HG03378 (cell line): ENCODE results near the gene HYDIN.
"Not testable (repeated sequence)": the region's sequence is repeated elsewhere in the genome, so short reads cannot be mapped to it uniquely, and the experiment has no call there.

ENCODE experiments used
- ATAC-seq: cut with Tn5 transposase; IDR thresholded peaks from one replicate; pipeline ENCODE4 v1.9.1; 2021; ENCODE audit warnings: mild to moderate bottlenecking, moderate library complexity; ENCODE audit not compliant: unreplicated experiment

Gene HYDIN

DNA sequence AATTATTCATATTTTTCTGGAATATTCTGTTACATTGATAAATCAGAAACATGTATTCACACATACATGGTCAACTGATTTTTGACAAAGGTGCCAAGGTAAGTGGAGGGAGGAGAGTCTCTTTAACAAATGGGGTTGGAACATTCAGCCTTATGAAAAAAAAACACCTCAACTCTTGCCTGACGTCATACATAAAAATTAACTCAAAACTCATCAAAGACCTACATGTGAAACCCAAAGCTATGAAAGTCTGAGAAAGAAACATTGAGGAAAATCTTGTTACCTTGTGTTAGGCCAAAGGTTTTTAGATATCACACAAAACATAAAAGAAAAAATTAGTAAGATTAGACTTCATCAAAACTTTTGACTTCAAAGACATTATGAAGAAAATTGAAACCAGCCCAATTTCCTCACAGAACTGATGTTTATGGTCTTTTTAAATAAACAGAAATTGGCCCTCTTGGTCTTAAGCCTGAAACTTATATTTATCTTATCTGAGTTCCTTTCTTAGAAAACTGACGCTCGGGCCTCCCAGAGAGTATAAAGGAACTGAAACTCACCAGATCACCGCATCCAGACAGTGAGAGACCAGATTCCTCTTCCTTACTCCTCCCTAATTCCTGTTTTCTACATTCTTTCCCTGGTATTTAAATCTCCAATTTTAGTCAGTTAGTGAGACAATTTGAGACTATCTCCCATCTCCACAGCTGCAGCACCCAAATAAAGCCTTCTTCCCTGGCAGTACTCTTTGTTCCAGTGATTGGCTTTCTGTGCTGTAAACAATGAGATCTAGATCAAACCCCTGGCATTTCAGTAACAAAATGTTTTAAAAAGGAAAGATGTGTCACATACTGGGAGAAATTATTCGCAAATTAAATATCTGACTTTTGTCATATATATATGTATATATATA lies 4.0 kb downstream of the HYDIN start:
- no peak for ATAC-seq

DNA sequence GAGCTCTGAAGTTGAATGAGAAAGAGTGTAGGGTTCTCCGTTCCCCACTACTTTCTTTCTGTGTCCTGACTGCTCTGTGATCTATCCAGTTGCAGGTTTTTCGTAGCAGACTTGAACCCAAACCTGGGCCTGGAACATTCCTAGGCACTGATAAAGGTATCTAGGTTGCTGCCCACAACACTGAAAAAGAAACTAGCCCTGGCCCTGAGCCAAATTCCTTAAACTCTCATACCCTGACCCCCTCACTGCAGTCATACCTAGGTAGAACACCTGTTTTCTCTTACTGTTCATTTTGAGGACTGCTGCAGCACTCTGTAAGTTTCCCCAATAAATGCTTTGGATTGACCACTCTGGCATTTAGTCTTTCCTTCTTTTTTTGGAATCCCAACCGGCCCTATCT lies 5.4 kb downstream of the HYDIN start:
- ATAC-seq = no peak

DNA sequence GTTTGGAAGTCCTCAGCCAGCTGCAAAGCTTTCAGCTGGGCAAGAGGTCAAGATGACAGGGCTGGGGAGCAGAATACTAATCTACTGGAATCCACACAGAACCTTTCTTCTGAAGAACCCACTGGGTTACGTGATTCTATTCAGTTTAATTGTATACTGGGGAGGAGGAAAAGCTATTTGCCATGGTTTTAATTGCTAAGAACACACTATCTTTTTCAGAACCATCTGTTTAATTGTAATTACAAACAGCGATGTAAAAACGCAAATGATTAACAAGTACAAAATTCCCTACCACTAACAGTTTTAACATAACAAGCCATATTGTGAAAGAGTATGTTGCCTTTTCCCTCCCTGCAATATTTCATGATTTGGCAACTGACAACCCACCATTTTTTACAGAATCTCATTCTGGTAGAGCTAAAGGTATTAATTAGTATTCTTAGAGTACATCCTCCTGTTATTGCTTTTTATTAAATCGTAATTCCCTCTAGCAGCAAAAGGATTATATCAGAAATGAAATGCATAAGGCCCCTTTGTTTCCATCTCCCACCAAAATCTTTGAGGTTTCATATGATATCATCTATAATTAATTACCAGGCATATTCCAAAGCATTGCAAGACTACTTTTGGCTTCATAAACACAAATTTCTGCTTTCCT lies 12.1 kb downstream of the HYDIN start:
- no peak for ATAC-seq

DNA sequence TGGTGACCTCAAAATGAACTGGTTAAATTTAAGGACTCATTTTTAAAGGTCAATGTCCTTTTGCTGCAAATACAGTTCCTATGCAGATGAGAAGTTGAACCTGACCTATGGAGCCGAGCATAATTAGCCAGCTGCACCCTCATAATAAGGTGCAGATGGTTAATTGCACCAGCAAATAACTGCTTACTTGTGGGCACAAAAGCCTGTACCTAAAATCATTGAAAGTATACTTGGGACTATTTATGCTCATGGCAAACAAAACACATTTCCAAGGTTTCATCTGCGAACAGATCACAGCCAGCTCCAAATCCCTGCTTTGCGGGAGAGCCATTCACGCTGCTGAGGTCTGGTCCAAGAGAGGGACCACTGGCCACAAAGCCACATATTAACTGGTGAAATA lies 13.0 kb downstream of the HYDIN start:
- ATAC-seq = no peak

DNA sequence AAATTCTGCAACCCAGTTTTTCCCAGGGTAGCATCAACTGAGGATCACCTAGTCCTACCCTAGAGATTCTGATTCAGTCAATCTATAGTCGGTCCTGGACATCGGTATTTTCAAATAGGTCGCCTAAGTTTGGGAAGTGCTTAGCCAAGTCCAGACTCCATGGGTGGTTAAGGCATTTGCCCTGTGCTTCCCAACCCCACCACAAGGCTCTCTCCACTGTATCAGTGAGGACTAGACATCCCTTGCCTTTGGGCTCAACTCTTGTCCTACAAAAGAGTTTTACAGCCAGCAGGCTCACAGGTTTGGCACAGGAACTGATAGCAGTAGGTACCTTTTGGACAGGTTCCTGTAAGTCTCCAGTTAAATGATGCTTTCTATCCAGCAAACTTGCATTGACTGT lies 13.8 kb downstream of the HYDIN start:
- ATAC-seq = no peak

DNA sequence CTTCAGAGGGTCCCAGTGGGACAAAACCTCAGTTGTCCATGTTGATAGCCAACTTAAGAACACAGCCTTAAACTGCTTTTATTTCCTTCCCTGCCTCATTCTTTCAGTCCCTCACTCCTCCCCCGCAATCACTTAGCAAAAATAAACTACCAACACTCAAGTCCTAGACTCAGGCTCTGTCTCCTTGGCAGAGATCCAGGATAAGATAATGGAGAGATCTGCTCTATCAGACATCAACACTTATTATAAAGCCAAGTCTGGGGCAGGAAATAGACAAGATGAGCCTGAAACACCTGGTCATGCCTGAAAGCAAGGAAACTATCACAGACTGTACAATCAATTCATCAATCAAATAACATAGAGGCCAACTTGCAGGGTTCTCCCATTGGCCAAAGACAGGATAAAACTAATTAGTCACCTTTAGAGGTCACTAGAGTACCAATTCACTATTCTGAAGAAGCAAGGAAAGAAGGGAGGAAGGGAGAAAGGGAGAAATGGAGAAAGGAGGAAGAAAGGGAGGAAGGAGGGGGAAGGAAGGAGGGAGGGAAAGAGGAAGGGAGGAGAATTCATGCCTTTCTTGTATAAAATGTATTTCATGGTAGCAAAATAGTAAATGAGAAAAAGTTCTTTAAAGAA lies 15.7 kb downstream of the HYDIN start:
- ATAC-seq = no peak

DNA sequence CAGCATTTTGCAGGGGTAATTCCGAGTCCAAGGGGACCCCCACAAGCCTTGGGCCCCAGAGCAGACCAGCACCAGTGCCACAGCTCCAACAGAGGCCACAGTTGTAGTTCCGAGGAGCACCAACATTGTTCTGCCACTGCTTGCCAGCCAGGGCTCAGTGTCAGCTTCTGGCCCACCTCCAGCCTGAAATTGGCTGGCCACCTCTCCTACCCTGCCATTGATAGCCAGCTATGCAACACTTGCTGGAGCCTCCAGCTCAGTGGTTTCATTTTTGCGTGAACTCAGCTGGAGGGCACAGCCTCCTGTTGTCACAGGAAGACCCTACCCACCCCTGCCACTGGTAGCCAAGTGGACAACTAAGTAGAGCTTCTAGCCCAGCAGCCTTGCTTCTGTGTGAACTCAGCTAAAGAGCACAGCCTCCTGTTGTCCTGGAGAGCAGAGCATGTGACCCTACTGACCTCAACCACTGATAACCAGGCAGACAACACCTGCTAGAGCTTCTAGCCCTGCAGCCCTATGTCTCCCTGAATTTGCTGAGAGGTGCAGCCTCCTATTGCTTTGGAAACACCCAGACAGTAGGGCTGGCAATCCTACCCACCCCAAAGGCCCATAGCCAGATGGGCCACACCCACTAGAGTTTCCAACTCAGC lies 24.9 kb downstream of the HYDIN start:
- no peak for ATAC-seq

DNA sequence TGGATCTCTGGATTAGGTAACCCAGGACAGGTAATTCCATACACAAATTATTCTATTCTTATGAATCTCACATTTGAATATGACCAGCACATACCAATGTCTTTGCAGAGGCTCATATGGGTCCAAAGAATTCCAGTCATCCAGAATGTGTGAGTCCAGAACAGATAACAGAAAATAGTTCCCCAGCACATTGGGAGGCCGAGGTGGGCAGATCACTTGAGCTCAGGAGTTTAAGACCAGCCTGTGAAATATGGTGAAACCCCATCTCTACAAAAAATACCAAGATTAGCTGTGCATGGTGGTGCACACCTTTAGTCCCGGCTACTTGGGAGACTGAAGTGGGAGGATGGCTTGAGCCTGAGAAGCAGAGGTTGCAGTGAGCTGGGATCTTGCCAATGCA lies 26.9 kb downstream of the HYDIN start:
- ATAC-seq = no peak

DNA sequence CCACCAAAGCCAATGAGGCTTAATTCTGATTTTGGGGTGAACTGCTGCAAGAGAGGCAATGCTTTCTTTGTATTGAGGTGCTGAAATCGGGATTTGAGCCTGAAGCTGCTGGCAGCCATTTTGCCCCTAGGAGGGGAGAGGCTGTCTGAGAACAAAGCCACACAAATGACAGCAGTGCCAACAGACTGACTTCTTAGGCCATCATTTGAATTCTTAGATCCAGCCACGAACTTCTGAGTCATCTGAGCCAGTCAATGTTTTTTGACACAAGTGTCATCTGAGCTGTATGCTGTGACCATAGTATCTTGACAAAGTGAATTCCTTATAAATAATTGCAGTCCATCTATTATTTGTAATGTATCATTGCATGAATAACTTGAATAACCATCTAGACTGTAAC lies 29.0 kb downstream of the HYDIN start:
- ATAC-seq = no peak

DNA sequence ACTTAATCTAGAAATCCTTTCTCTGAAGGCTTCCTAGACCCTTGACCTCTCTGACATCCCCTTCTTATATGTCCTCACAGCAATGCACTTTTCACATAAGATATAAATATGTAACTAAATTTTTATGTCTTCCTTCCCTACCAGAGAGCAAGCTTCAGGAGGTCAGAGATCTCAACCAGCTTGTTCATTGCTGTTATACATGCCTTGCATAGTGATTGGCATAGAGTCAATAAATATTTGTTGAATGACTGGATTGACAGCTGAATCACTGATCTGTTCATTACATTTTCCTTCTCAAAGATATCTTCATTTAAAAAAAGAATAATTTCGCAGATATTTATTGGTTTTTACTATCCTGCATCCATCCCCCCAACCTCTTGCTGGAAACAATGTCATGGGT lies 29.5 kb downstream of the HYDIN start:
- ATAC-seq = no peak

DNA sequence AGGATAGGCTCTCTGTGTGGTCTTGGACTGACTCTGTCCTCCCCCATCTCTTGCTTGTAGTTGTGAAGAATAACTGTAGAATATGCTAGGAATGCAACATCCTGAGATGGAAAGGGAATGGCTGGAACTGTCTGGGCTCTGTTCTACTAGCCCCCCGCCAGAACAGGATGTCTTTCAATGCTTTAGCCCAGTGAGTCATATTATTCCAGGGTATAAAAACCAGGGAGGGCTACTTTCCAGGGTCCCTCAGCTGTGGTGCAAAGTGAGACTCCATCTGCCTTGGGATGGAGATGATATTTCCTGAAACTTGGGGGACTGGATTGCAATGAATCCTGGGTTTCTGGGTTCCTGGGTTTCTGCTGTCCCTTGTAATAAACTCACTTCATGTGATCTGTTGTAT lies 32.1 kb downstream of the HYDIN start:
- no peak for ATAC-seq

DNA sequence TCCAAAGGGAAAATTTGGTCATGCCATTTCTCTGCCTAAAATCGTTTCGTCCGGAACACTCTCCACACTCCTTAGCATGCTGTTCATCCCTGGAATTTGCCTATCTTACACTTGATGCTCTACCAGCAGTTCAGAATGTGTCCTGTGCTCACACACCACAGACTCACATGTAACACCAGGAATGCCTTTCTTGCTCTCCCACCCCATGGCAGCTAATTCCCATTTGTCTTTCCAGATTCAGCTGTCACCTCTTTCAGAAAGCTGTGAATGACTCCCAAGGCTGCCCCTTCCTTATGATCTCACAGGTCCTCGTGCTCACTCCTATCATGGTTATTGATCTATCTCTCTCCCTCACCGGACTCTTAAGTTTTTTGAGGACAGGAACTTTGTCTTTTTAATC lies 38.1 kb downstream of the HYDIN start:
- ATAC-seq = no peak

DNA sequence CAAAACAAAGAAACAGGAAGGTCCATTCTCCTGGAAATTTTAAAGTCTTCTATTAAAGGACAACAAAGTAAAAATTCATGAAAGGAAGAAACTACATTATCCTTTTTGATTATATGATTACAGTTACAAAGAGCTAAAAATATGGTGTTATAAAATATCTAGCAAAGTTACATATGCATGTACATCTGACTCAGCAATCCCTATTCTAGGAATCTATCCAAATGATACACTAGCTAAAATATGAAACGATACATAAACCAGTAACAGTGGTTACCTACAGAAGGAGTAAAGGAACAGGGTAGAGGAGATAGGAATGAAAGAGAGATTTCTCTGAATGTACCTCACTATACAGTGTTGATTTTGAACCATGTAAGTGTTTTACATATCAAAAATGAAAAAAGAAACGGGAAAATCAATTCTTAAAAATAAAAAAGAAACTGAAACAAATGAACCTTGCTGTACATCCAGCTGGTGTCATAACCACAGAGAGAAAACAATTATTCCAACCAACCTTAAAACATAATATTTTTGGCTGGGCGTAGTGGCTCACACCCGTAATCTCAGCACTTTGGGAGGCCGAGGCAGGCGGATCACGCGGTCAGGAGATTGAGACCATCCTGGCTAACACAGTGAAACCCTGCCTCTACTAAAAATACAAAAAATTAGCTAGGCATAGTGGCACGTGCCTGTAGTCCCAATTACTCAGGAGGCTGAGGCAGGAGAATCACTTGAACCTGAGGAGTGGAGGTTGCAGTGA lies 41.4 kb downstream of the HYDIN start:
- no peak for ATAC-seq

DNA sequence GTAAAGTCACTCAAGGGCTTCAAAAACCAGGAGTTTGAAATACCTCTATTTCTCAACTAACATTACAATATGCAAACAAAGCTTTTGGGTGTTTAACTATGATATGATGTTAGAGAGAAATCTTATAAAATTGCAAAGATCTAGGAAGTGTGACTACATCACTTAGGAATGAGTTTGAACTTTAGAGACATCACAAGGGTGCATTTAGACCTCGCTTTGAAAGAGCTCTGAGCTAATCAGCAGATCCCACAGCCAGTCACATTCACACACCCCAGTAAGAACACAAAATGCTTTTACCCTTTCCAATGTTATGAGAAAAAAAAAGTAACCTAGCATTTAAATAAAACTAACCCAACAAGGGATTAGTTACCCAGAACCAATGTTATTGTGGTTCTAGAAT lies 45.2 kb downstream of the HYDIN start:
- no peak for ATAC-seq

DNA sequence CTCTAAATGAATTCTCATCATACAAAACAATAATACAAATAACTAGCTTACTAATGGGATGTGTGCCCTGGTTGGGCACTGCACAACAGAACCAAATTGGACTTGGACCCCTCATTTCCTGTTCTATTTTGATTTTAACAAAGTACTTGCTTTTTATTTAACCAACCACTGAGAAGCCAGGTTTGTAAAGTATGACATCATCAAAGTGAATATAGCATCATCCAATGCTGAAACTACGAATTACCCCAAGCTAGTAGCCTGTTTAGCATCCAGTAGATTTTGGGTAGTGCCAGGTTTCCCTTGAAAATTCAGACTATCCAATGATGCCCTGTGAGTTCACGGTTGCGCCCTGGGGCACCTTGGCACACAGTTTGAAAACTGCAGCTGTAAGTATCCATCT lies 51.0 kb downstream of the HYDIN start:
- ATAC-seq = no peak

DNA sequence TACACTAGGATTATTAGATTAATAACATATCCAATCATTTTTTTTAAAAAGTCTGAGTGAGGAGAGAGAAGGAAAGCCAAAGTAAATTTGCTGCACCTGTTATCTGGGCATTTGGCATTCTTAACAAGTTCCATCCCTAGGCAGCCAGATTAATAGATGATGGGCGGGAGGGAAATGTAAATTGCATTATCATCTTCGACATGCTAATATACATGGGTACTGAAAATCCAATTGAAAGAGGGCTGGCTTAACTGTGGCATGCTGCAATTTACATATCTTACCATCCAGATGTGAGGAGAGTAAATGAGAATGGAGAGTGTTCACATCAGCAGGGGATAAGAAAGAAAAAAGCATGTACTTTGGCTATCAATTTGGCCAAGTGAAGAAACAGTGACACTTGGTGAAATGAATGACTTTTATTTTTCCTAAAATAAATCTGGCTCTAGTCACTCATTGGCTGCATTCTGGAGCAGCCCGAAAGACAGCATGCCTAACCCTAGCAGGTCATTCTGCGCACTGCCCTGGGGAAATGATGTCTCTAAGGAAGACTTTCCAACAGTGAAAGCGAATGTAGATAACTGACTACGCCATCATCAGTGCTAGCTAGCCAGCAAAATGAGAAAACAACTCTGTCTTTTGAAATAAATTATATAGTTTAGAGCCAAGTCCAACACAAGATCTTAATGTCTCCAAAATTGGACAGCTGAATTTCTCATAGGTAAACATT lies 57.9 kb downstream of the HYDIN start:
- no peak for ATAC-seq

DNA sequence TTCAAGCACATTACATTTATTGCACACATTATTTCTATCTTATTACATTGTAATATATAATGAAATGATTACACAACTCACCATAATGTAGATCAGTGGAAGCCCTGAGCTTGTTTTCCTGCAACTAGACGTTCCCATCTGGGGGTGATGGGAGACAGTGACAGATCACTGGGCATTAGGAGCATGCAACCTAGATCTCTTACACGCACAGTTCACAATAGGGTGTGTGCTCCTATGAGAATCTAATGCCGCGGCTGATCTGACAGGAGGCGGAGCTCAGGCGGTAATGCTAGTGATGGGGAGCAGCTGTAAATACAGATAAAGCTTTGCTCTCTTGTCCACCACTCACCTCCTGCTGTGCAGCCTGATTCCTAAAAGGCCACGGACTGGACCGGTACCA lies 69.5 kb downstream of the HYDIN start:
- not testable (repeated sequence) for ATAC-seq

DNA sequence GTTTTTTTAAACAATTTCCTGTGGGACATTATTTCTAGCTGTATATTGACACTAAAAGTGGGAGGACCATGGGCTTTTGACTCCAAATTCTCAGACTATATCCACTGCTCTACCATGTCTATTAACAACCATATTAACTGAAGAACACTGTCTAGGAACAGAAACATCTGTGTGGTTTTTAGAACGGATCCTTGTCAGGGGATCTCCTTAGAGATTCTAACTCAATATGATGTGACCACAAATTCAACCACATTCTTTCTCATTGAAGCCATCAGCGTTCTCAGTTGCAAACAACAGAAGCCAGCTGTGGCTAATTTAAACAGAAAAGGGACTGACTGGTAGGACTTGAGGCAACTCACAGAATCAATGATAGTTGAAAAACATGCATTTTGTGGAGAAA lies 73.2 kb downstream of the HYDIN start:
- ATAC-seq = not testable (repeated sequence)

DNA sequence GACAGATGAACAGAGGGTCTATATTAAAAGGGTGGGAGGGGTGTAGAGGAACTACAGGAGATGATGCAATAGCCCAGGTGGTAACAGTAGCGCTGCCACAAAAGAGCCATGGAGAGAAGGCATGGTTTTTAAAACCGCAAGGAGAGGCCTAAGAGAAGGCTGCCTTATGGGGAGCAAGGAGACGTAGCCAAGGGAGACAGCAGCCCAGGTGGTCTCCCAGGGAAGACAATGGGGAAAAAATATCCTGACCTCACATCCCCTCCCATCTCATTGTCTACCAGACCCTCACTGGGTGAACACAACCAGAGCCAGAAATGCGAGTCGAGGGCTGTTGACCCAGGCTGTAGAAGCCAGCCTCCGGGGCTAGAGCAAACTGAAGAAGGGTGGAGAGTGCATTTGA lies 77.2 kb downstream of the HYDIN start:
- not testable (repeated sequence) for ATAC-seq

DNA sequence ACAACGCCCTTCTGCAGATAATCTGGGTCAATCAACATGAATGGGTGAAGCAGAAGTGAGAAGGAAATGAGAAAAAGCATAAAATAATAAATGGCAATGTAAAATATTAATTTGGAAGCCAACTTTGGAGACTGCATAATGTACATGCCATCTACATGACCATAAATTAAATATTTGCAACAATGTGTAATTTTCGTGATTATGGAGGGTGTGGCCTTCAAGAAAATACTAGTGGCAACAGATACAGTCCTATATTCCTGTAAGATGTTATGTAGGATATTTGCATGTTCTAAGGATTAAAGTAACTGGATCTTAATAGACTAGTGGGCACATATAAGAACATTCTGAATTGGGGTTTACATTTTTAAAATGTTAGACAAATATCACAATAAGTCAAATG lies 78.9 kb downstream of the HYDIN start:
- ATAC-seq = not testable (repeated sequence)
